HCT116 (cell line): ENCODE measurements around the gene OXER1. TPM values are rescaled to one million over a fixed set of nuclear protein-coding genes. Genes with fewer than 3 reads are reported as not detected.

ENCODE experiments used
- ATAC-seq: fragments of 200-7000 bp; cut with Tn5 transposase; 2 replicates; pipeline ENCODE4 v1.9.1; 2020; ENCODE audit warnings: mild to moderate bottlenecking, moderate library complexity
- BruUV-seq: library from RNA; stranded (reverse); fragments of 400-500 nt; replicated peaks from 2 replicates; lab custom pipeline; 2021; lab: Mats Ljungman, UMichigan
- CTCF ChIA-PET: fragments of 300-600 bp; sonication (Branson Sonifier 250); formaldehyde crosslinking; loops from one replicate; lab custom pipeline; 2021; ENCODE audit warnings: antibody characterized with exemption; lab: Charles Lee
- POLR2A ChIA-PET: fragments of 300-600, 350-600 bp; sonication (Branson Sonifier 250); formaldehyde crosslinking; loops from one replicate; lab custom pipeline; 2021; ENCODE audit warnings: antibody characterized with exemption; lab: Charles Lee
- RAD21 ChIA-PET, 2 experiments: fragments of 300-600 bp; sonication (Branson Sonifier 250); formaldehyde crosslinking; loops; one replicate each; lab custom pipeline; 2023; ENCODE audit warnings: low total read pairs in 2 of 2; ENCODE audit not compliant: uncharacterized antibody in 2 of 2, unreplicated experiment in 2 of 2, low non-redundant PET in 1 of 2; lab: Charles Lee
- DNase-seq: peaks from one replicate; pipeline ENCODE4 v3.0.0-alpha.2; 2010; ENCODE audit warnings: low read depth, low spot score
- H2AFZ ChIP-seq: fragments of 200-600 bp; shearing (Covaris generic), sonication (generic); 2 replicates; pipeline ENCODE4 v1.6.1; 2017; ENCODE audit warnings: low read depth, mixed run types, mixed read lengths, antibody characterized with exemption, low read length; ENCODE audit not compliant: poor library complexity, severe bottlenecking
- H3K27ac ChIP-seq: 2 replicates; pipeline ENCODE4 v1.5.1; 2012; ENCODE audit warnings: low read depth, low read length
- H3K27me3 ChIP-seq: fragments of 200-600 bp; sonication (generic); 2 replicates; pipeline ENCODE4 v1.6.1; 2016; ENCODE audit warnings: mixed run types, low read length, mixed read lengths; ENCODE audit not compliant: insufficient read depth
- H3K36me3 ChIP-seq, 2 experiments: fragments of 200-500 bp in 1 of 2; fragments of 200-600 bp in 1 of 2; sonication (Bioruptor generic) in 1 of 2; sonication (generic) in 1 of 2; 2 replicates each; pipeline versions ENCODE4 v1.5.1 to v1.6.1; 2014 to 2016; ENCODE audit warnings: low read length in 2 of 2, inconsistent platforms in 1 of 2, mixed read lengths in 1 of 2, mixed run types in 1 of 2; ENCODE audit not compliant: insufficient read depth in 2 of 2, control insufficient read depth in 1 of 2
- H3K4me1 ChIP-seq, 2 experiments: fragments of 200-600 bp in 1 of 2; sonication (generic) in 1 of 2; 2 replicates each; pipeline versions ENCODE4 v1.5.1 to v1.6.1; 2012 to 2017; ENCODE audit warnings: low read length in 2 of 2, inconsistent platforms in 1 of 2, mild to moderate bottlenecking in 1 of 2, mixed read lengths in 1 of 2, mixed run types in 1 of 2, moderate library complexity in 1 of 2; ENCODE audit not compliant: insufficient read depth in 2 of 2, control insufficient read depth in 1 of 2
- H3K4me2 ChIP-seq: fragments of 200-600 bp; sonication (generic); 2 replicates; pipeline ENCODE4 v1.6.1; 2017; ENCODE audit warnings: mixed run types, low read length, mixed read lengths
- H3K4me3 ChIP-seq, 2 experiments: fragments of 200-600 bp in 1 of 2; sonication (generic) in 1 of 2; replicated peaks in 1 of 2; 2 replicates each; pipeline ENCODE4 v1.5.1; 2011 to 2016; ENCODE audit warnings: low read length in 2 of 2, control low read depth in 1 of 2, low read depth in 1 of 2, mild to moderate bottlenecking in 1 of 2, mixed read lengths in 1 of 2, mixed run types in 1 of 2
- H3K79me2 ChIP-seq: fragments of 200-600 bp; sonication (generic); 2 replicates; pipeline ENCODE4 v1.6.1; 2017; ENCODE audit warnings: mild to moderate bottlenecking, mixed run types, low read length, moderate library complexity, mixed read lengths; ENCODE audit not compliant: insufficient read depth
- H3K9ac ChIP-seq: fragments of 200-600 bp; sonication (generic); 2 replicates; pipeline ENCODE4 v1.6.1; 2016; ENCODE audit warnings: low read length, mixed read lengths
- H3K9me2 ChIP-seq: fragments of 200-600 bp; sonication (generic), shearing (Covaris generic); 2 replicates; pipeline ENCODE4 v1.6.1; 2017; ENCODE audit warnings: mixed run types, mild to moderate bottlenecking, moderate library complexity; ENCODE audit not compliant: insufficient read depth
- H3K9me3 ChIP-seq, 2 experiments: fragments of 200-500 bp in 1 of 2; fragments of 200-600 bp in 1 of 2; sonication (Bioruptor generic) in 1 of 2; sonication (generic) in 1 of 2; 2 replicates each; pipeline ENCODE4 v1.6.1; 2014 to 2017; ENCODE audit warnings: low read length in 2 of 2, mixed read lengths in 2 of 2, inconsistent platforms in 1 of 2, low read depth in 1 of 2, mild to moderate bottlenecking in 1 of 2, mixed run types in 1 of 2, moderate library complexity in 1 of 2; ENCODE audit not compliant: control insufficient read depth in 1 of 2, insufficient read depth in 1 of 2
- H4K20me1 ChIP-seq: fragments of 200-600 bp; sonication (generic), shearing (Covaris generic); 2 replicates; pipeline ENCODE4 v1.6.1; 2017; ENCODE audit warnings: mixed run types, mild to moderate bottlenecking, moderate library complexity; ENCODE audit not compliant: insufficient read depth
- CBX3 ChIP-seq: IDR thresholded peaks from 2 replicates; pipeline ENCODE4 v1.6.1; 2012; ENCODE audit warnings: low read depth
- CTCF ChIP-seq, 3 experiments: fragments of 200-600 bp in 1 of 3; sonication (generic) in 1 of 3; IDR thresholded peaks in 2 of 3; conservative IDR thresholded peaks in 1 of 3; 2 replicates each; pipeline ENCODE4 v1.5.1; 2012 to 2017; ENCODE audit warnings: low read depth in 2 of 3, low read length in 2 of 3, antibody characterized with exemption in 1 of 3, borderline replicate concordance in 1 of 3, control low read depth in 1 of 3, mild to moderate bottlenecking in 1 of 3, mixed read lengths in 1 of 3, mixed run types in 1 of 3, moderate library complexity in 1 of 3; ENCODE audit not compliant: insufficient read depth in 1 of 3
- EZH2phosphoT487 ChIP-seq: fragments of 200-600 bp; IDR thresholded peaks from 2 replicates; pipeline ENCODE4 v1.6.1; 2018; ENCODE audit warnings: antibody characterized with exemption, borderline replicate concordance
- FOSL1 ChIP-seq: IDR thresholded peaks from 2 replicates; pipeline ENCODE4 v1.6.1; 2012; ENCODE audit warnings: low read depth
- POLR2A ChIP-seq: IDR thresholded peaks from 2 replicates; pipeline ENCODE4 v1.7.0; 2011; ENCODE audit warnings: borderline replicate concordance; ENCODE audit not compliant: insufficient read depth, insufficient read length; ENCODE audit errors: extremely low read depth
- RAD21 ChIP-seq: IDR thresholded peaks from 2 replicates; pipeline ENCODE4 v1.6.1; 2012; ENCODE audit warnings: low read depth, mild to moderate bottlenecking
- SIN3A ChIP-seq: IDR thresholded peaks from 2 replicates; pipeline ENCODE4 v1.6.1; 2012; ENCODE audit warnings: low read depth
- SP1 ChIP-seq: IDR thresholded peaks from 2 replicates; pipeline ENCODE4 v1.6.1; 2012; ENCODE audit warnings: low read depth
- SRF ChIP-seq: IDR thresholded peaks from 2 replicates; pipeline ENCODE4 v1.6.1; 2012; ENCODE audit warnings: low read depth
- YY1 ChIP-seq: IDR thresholded peaks from 2 replicates; pipeline ENCODE4 v1.6.1; 2011; ENCODE audit warnings: low read length, low read depth, moderate library complexity, mild to moderate bottlenecking; ENCODE audit not compliant: insufficient replicate concordance; ENCODE audit errors: extremely low read depth
- ZNF274 ChIP-seq: fragments of 200-500 bp; sonication (Bioruptor generic); IDR thresholded peaks from 2 replicates; pipeline ENCODE4 v1.6.1; 2014; ENCODE audit warnings: mild to moderate bottlenecking, low read depth, low read length, inconsistent platforms
- intact Hi-C: fragments of 100-400 bp; cut with micrococcal nuclease; formaldehyde crosslinking; loops from 2 replicates; pipeline ENCODE4 v1.10.0; 2022
- total RNA-seq: library from RNA; stranded (reverse); gene quantifications from one replicate; pipeline ENCODE4 v1.2.1, GENCODE V29; 2021; ENCODE audit not compliant: unreplicated experiment

OXER1 gene
- total RNA-seq, 1 experiment from 2014 or later = not detected

DNA sequence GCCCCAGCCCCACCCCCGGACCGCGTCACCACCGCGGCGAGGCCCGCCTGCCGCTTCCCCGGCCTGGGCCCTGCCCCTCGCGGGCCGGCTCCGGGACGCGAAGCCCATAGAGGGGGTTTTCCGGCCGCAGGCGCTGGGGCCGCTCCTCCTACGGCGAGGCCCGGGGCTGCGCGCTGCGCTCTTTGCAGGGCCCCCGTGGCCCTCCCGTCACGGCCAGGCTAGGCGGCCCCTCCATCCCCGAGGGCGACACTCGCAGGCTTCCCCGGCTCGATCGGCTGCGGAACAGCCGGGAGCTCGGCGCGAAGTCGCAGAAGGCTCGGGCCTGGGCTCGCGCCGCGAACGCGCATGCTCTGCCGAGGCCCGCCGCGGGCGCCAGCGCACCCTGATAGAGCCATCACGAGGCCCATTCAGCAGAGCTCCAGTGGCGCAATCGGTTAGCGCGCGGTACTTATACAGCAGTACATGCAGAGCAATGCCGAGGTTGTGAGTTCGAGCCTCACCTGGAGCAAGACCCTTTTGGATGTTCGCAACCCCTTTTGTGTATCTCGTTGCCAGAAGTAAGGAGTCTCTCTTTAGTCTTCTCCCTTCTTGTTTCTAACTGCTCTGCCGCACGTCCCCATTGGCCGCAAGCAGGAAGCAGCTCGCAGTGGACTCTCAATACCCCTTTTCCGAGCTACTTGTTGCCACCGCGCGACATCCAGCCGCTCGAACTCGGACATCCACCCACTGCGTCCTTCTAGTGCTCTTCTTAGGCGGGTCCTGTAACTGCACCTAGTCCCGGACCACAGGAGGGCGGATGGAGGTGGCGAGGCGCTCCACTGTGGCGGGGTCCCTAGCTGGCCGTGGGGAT, 46.4 kb upstream of the OXER1 start (continued):
- TF ChIP-seq EZH2phosphoT487 (no peak), SIN3A (no peak), YY1 (peak; percentile 27), RAD21 (no peak), CTCF (IDR thresholded peaks at IDR 0.05 in 2 of 3, conservative IDR thresholded peaks at IDR 0.05 in 1 of 3; ENCODE audit: borderline replicate concordance in 1 of 3, insufficient read depth in 1 of 3, low read depth in 2 of 3, low read length in 2 of 3) (no peak), CBX3 (peak; percentile 98; the same call in 1 of the 2 replicates), POLR2A (peak; percentile 49), ZNF274 (no peak), SP1 (no peak; the same call in 1 of the 2 replicates), FOSL1 (no peak)

DNA sequence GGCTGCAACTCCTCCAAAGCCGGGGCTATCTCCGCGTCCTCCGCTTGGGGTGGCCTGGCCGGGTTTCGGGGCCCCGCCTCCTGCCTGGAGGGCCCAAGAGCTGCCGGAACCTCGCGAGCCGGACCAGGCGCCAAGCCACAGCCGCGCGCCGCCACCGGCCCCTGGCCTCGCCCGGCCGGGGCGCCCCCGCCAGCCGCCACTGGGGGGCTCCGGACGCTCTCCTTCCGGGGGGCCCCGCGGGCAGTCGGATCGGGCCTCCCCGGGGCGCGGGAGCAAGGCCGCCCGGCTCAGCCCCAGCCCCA, 45.8 kb upstream of the OXER1 start:
- Histone ChIP-seq H3K36me3 (no peaks in the 10 kb centered on the region), H3K4me2 (peak overlapping the region; percentile 82), H3K9ac (peak overlapping the region; percentile 77), H4K20me1 (no peaks in the 10 kb centered on the region), H3K9me3 (no peaks in the 10 kb centered on the region), H2AFZ (peak overlapping the region; percentile 65), H3K4me3 (peak overlapping the region; percentile 42 to 60), H3K4me1 (peaks cover 7 to 20% of the 10 kb centered on the region in 2 experiments), H3K27ac (peak overlapping the region; percentile 97), H3K9me2 (no peaks in the 10 kb centered on the region), H3K79me2 (no peaks in the 10 kb centered on the region), H3K27me3 (no peaks in the 10 kb centered on the region)
- POLR2A ChIA-PET = interaction anchor here (0.6 to 1.1 kb wide), 4 partner anchors 9 to 417 kb away, joined by 3 read pairs; partner anchors contain the start of gene ZFP36L2
- CTCF ChIA-PET = interaction anchor here (2.0 kb wide), 1 partner anchor 18 kb away, joined by 5 read pairs; no protein-coding TSS in a partner anchor
- peak; percentile 18 for TF ChIP-seq POLR2A
- no peak for TF ChIP-seq SRF
- TF ChIP-seq CTCF (IDR thresholded peaks at IDR 0.05 in 2 of 3, conservative IDR thresholded peaks at IDR 0.05 in 1 of 3; ENCODE audit: borderline replicate concordance in 1 of 3, insufficient read depth in 1 of 3, low read depth in 2 of 3, low read length in 2 of 3) = peak in 1 of 3 experiments; percentile 25; a peak in 1 of 6 replicates
- DNase-seq = peak; percentile 52
- RAD21 ChIA-PET = no interaction called here
- ATAC-seq = peak; percentile 78
- no TSS peak for BruUV-seq
- intact Hi-C loops = no loop called here
